GM12874 (cell line): ENCODE results near the gene GIGYF1.

Experiments
- CTCF ChIP-seq: IDR thresholded peaks from 2 replicates; pipeline ENCODE4 v1.5.1; 2011; ENCODE audit warnings: low read depth, mild to moderate bottlenecking, control low read depth, low read length, moderate library complexity; ENCODE audit not compliant: insufficient read depth

The GIGYF1 gene

GRCh38 chr7:100684534-100685042, 9.5 kb downstream of the GIGYF1 start:
- no peak for TF ChIP-seq CTCF

GRCh38 chr7:100683659-100684533, 10.2 kb downstream of the GIGYF1 start:
- TF ChIP-seq CTCF: no peak

- no peak for TF ChIP-seq CTCF
These were observed 10.9 kb downstream of the GIGYF1 start for GRCh38 chr7:100682991-100683658.

- TF ChIP-seq CTCF: no peak
These were observed 11.8 kb downstream of the GIGYF1 start for GRCh38 chr7:100682228-100682741.

GRCh38 chr7:100681491-100682227, 12.4 kb downstream of the GIGYF1 start:
- TF ChIP-seq CTCF: no peak

GRCh38 chr7:100680576-100681271, 13.3 kb downstream of the GIGYF1 start:
- no peak for TF ChIP-seq CTCF
